Thymus (tissue), 2 donors: Measurements from ENCODE around the gene OR7E24. TPM values are rescaled to one million over a fixed set of nuclear protein-coding genes. Genes with fewer than 3 reads are reported as not detected.

Experiments
- polyA plus RNA-seq: library from polyadenylated mRNA; stranded (reverse); fragments of 200-250 nt; gene quantifications from one replicate; pipeline ENCODE4 v1.2.3, GENCODE V29; 2013
- total RNA-seq: library from RNA; stranded (reverse); fragments of 120-200 nt; gene quantifications from one replicate; pipeline ENCODE4 v1.2.4, GENCODE V29; 2013
- donor health status: healthy.

OR7E24 gene
- total and polyA plus RNA-seq, 2 donors, result not detected

Other genes starting within 250 kb of the OR7E24 start
- gene MUC16, start 240.5 kb upstream of the OR7E24 start, total RNA-seq, result 0.61 TPM
- 7.2 TPM for gene MUC16, start 240.5 kb upstream of the OR7E24 start, polyA plus RNA-seq
- not detected for gene OR1M1, start 163.9 kb upstream of the OR7E24 start, total RNA-seq
- under 0.01 TPM for gene OR1M1, start 163.9 kb upstream of the OR7E24 start, polyA plus RNA-seq
- not detected for gene OR7G2, start 143.5 kb upstream of the OR7E24 start, total RNA-seq
- gene OR7G2, start 143.5 kb upstream of the OR7E24 start, polyA plus RNA-seq, result 0.02 TPM
- gene OR7G1, start 135.2 kb upstream of the OR7E24 start, total RNA-seq, result not detected
- gene OR7G1, start 135.2 kb upstream of the OR7E24 start, polyA plus RNA-seq, result not detected
- not detected for gene OR7G3, start 124.0 kb upstream of the OR7E24 start, total RNA-seq
- not detected for gene OR7G3, start 124.0 kb upstream of the OR7E24 start, polyA plus RNA-seq
- 24.8 TPM for gene ZNF317, start 110.5 kb upstream of the OR7E24 start, total RNA-seq
- gene ZNF317, start 110.5 kb upstream of the OR7E24 start, polyA plus RNA-seq, result 44.2 TPM
- under 0.01 TPM for gene OR7D2, start 72.0 kb upstream of the OR7E24 start, total RNA-seq
- gene OR7D2, start 72.0 kb upstream of the OR7E24 start, polyA plus RNA-seq, result 0.07 TPM
- gene OR7D4, start 31.3 kb upstream of the OR7E24 start, total RNA-seq, result not detected
- gene OR7D4, start 31.3 kb upstream of the OR7E24 start, polyA plus RNA-seq, result 0.02 TPM
- gene ZNF699, start 58.9 kb downstream of the OR7E24 start, total RNA-seq, result 4.5 TPM
- gene ZNF699, start 58.9 kb downstream of the OR7E24 start, polyA plus RNA-seq, result 1.8 TPM
- 27.7 TPM for gene ZNF559, start 73.2 kb downstream of the OR7E24 start, total RNA-seq
- 72.1 TPM for gene ZNF559, start 73.2 kb downstream of the OR7E24 start, polyA plus RNA-seq
- 2.9 TPM for gene ZNF177, start 112.1 kb downstream of the OR7E24 start, total RNA-seq
- gene ZNF177, start 112.1 kb downstream of the OR7E24 start, polyA plus RNA-seq, result 13.8 TPM
- gene ZNF266, start 184.6 kb downstream of the OR7E24 start, total RNA-seq, result 25.7 TPM
- gene ZNF266, start 184.6 kb downstream of the OR7E24 start, polyA plus RNA-seq, result 151 TPM
- gene ZNF560, start 247.7 kb downstream of the OR7E24 start, total RNA-seq, result 0.05 TPM
- 0.21 TPM for gene ZNF560, start 247.7 kb downstream of the OR7E24 start, polyA plus RNA-seq